ENCODE measurements around the gene AP2M1. TPM values are rescaled to one million over a fixed set of nuclear protein-coding genes. Genes with fewer than 3 reads are reported as not detected.

Gene AP2M1
- total and polyA plus RNA-seq, 2 donors (not counting 3 experiments of a cell fraction or from before 2014, with no cell fraction given), result 431 to 602 TPM

GRCh38 chr3:184198509-184198908 is 23.9 kb downstream of the AP2M1 start:
- H3K9ac ChIP-seq (replicated peaks; ENCODE audit: extremely low read depth, insufficient read depth, low read length), result no peak overlapping the region
- H3K4me3 ChIP-seq (replicated peaks in 1 of 3; ENCODE audit: insufficient read depth in 1 of 3, low read depth in 1 of 3, low read length in 3 of 3), result no peak overlapping the region
- dilution Hi-C loops (cut with MboI; ENCODE audit: extremely low pct_ligation_motif_present, low sequenced_read_pairs) (no loop called here), intact Hi-C loops (cut with micrococcal nuclease) (no loop called here)
- CTCF ChIA-PET, result no interaction called here
- no peak overlapping the region for H3K27ac ChIP-seq (ENCODE audit: insufficient read depth, low read depth, low read length)
- peaks cover 0 to 8% of the 10 kb centered on the region in 2 experiments for H3K36me3 ChIP-seq (ENCODE audit: control insufficient read depth in 2 of 2, extremely low read depth in 1 of 2, insufficient read depth in 2 of 2, low read length in 2 of 2)
- no peaks in the 10 kb centered on the region for H3K4me1 ChIP-seq (ENCODE audit: control insufficient read depth, extremely low read depth, insufficient read depth, low read length)
- no peaks in the 10 kb centered on the region for H3K9me1 ChIP-seq (replicated peaks; ENCODE audit: control insufficient read depth, extremely low read depth, insufficient read depth, low read length)
- peaks cover 0 to 3% of the 10 kb centered on the region in 2 experiments for H3K27me3 ChIP-seq (ENCODE audit: control insufficient read depth in 2 of 2, insufficient read depth in 2 of 2, low read length in 2 of 2)
- no peaks in the 10 kb centered on the region for H4K20me1 ChIP-seq (replicated peaks; ENCODE audit: control insufficient read depth, extremely low read depth, insufficient read depth, low read length)
- no peaks in the 10 kb centered on the region for H3K79me2 ChIP-seq (ENCODE audit: control insufficient read depth, insufficient read depth, low read length)
- no TSS peak for BruUV-seq (replicated peaks)
- FAIRE-seq, result no peak
- TF ChIP-seq, protein P1, sequence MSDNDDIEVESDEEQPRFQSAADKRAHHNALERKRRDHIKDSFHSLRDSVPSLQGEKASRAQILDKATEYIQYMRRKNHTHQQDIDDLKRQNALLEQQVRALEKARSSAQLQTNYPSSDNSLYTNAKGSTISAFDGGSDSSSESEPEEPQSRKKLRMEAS (IDR thresholded peaks at IDR 0.05; ENCODE audit: insufficient read depth, insufficient read length), result no peak
- TF ChIP-seq, protein P2, sequence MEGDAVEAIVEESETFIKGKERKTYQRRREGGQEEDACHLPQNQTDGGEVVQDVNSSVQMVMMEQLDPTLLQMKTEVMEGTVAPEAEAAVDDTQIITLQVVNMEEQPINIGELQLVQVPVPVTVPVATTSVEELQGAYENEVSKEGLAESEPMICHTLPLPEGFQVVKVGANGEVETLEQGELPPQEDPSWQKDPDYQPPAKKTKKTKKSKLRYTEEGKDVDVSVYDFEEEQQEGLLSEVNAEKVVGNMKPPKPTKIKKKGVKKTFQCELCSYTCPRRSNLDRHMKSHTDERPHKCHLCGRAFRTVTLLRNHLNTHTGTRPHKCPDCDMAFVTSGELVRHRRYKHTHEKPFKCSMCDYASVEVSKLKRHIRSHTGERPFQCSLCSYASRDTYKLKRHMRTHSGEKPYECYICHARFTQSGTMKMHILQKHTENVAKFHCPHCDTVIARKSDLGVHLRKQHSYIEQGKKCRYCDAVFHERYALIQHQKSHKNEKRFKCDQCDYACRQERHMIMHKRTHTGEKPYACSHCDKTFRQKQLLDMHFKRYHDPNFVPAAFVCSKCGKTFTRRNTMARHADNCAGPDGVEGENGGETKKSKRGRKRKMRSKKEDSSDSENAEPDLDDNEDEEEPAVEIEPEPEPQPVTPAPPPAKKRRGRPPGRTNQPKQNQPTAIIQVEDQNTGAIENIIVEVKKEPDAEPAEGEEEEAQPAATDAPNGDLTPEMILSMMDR (IDR thresholded peaks at IDR 0.05; ENCODE audit: extremely low read depth in 1 of 2, insufficient read depth in 1 of 2, low read depth in 1 of 2, low read length in 2 of 2), result no peak
- TF ChIP-seq GATA2 (IDR thresholded peaks at IDR 0.05; ENCODE audit: insufficient read depth, insufficient read length, low read depth, low read length) (no peak), FOS (IDR thresholded peaks at IDR 0.05; ENCODE audit: borderline replicate concordance, insufficient read depth, low read length) (no peak), EZH2 (IDR thresholded peaks at IDR 0.05; ENCODE audit: borderline replicate concordance, low read depth, low read length, severe bottlenecking) (no peak), POLR2A (IDR thresholded peaks at IDR 0.05; ENCODE audit: low read depth, low read length) (no peak), MYC (IDR thresholded peaks at IDR 0.05; ENCODE audit: low read depth, low read length) (no peak), JUN (IDR thresholded peaks at IDR 0.05; ENCODE audit: borderline replicate concordance, insufficient read depth, insufficient read length, low read depth) (no peak), POLR2AphosphoS5 (IDR thresholded peaks at IDR 0.05; ENCODE audit: insufficient read depth, low read depth, low read length) (no peak)
- POLR2A ChIA-PET, result no interaction called here
- no peak overlapping the region for H2AFZ ChIP-seq (ENCODE audit: low read depth, low read length)
- DNase-seq (ENCODE audit: low read depth, low spot score), result no peak
- H3K9me3 ChIP-seq (replicated peaks; ENCODE audit: control insufficient read depth, insufficient read depth, low read length), result no peaks in the 10 kb centered on the region
- no peak overlapping the region for H3K4me2 ChIP-seq (ENCODE audit: insufficient read depth, low read length)

All from endothelial cell of umbilical vein (primary cell).